OCI-LY1 (cell line): ENCODE results near the gene TTC36.

Experiments used
- EZH2 ChIP-seq: fragments of 200-600 bp; sonication (generic), shearing (Covaris generic); IDR thresholded peaks from 2 replicates; pipeline ENCODE4 v1.8.0; 2017; ENCODE audit warnings: borderline replicate concordance, mixed run types, mild to moderate bottlenecking, antibody characterized with exemption, low read length, moderate library complexity, mixed read lengths
- TF ChIP-seq, protein P1 (sequence below): fragments of 200-600 bp; sonication (generic), shearing (Covaris generic); IDR thresholded peaks from 2 replicates; pipeline ENCODE4 v1.5.1; 2017; ENCODE audit warnings: mild to moderate bottlenecking, antibody characterized with exemption, low read length, moderate library complexity, mixed read lengths

DNA sequence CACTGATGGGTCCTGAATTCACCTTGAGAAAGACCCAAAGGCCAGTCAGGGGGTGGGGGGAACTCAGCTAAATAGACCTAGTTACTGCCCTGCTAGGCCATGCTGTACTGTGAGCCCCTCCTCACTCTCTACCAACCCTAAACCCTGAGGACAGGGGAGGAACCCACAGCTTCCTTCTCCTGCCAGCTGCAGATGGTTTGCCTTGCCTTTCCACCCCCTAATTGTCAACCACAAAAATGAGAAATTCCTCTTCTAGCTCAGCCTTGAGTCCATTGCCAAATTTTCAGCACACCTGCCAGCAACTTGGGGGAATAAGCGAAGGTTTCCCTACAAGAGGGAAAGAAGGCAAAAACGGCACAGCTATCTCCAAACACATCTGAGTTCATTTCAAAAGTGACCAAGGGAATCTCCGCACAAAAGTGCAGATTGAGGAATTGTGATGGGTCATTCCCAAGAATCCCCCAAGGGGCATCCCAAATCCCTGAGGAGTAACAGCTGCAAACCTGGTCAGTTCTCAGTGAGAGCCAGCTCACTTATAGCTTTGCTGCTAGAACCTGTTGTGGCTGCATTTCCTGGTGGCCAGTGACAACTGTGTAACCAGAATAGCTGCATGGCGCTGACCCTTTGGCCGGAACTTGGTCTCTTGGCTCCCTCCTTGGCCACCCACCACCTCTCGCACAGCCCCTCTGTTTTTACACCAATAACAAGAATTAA, 2.4 kb upstream of the TTC36 start:
- TF ChIP-seq, protein P1, sequence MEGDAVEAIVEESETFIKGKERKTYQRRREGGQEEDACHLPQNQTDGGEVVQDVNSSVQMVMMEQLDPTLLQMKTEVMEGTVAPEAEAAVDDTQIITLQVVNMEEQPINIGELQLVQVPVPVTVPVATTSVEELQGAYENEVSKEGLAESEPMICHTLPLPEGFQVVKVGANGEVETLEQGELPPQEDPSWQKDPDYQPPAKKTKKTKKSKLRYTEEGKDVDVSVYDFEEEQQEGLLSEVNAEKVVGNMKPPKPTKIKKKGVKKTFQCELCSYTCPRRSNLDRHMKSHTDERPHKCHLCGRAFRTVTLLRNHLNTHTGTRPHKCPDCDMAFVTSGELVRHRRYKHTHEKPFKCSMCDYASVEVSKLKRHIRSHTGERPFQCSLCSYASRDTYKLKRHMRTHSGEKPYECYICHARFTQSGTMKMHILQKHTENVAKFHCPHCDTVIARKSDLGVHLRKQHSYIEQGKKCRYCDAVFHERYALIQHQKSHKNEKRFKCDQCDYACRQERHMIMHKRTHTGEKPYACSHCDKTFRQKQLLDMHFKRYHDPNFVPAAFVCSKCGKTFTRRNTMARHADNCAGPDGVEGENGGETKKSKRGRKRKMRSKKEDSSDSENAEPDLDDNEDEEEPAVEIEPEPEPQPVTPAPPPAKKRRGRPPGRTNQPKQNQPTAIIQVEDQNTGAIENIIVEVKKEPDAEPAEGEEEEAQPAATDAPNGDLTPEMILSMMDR = no peak
- no peak for TF ChIP-seq EZH2
